ENCODE results near the gene TACSTD2.
"Not testable (repeated sequence)": the region's sequence is repeated elsewhere in the genome, so short reads cannot be mapped to it uniquely, and the experiment has no call there.

TACSTD2 gene, protein sequence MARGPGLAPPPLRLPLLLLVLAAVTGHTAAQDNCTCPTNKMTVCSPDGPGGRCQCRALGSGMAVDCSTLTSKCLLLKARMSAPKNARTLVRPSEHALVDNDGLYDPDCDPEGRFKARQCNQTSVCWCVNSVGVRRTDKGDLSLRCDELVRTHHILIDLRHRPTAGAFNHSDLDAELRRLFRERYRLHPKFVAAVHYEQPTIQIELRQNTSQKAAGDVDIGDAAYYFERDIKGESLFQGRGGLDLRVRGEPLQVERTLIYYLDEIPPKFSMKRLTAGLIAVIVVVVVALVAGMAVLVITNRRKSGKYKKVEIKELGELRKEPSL

DNA sequence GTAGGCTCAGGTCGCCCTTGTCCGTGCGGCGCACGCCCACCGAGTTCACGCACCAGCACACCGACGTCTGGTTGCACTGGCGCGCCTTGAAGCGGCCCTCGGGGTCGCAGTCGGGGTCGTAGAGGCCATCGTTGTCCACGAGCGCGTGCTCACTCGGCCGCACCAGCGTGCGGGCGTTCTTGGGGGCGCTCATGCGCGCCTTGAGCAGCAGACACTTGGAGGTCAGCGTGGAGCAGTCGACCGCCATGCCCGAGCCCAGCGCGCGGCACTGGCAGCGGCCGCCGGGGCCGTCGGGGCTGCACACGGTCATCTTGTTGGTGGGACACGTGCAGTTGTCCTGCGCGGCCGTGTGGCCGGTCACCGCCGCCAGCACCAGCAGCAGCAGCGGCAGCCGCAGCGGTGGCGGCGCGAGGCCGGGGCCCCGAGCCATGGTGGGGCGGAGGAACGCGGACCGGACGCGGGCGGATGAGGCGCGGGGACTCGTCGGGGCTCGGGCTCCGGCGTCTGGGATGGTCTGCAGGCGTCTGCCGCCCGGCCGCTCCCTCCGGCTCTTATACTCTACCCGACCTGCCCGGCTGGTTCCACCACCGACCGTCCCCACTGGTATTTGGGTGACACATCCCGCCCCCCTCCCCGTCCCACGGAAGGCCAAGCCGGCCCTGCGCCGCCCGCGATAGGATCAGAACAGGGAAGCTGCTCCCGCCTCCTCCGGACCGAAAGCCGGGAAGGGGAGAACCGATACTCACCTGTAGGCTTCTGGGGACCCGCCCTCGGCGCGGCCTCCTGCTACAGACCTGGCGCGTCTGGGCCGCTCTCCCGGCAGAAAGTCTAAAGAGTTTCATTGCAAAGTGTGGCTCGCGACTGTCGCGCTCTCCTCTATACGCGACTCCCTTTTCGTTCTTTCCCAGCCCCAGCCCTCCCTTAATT, at the start of gene TACSTD2:
TSS of gene TACSTD2 (minus strand) at position 526 of the 927 bp plus-strand sequence. CDS start at position 430, 96 bp downstream.
- Histone ChIP-seq H2AFZ (ENCODE audit: low read depth, low read length) (peak within 1 kb of the TSS; percentile 43), H3K4me3 (ENCODE audit: low read length) (no peak within 1 kb of the TSS), H3K4me1 (ENCODE audit: insufficient read depth, low read length) (peaks cover 13% of the 10 kb centered on the region), H3K9me3 (ENCODE audit: low read length) (no peaks in the 10 kb centered on the region), H3K27me3 (ENCODE audit: insufficient read depth, low read length) (no peaks in the 10 kb centered on the region), H3K36me3 (ENCODE audit: insufficient read depth, low read length) (no peaks in the 10 kb centered on the region)

GRCh38 chr1:58626293-58626692, 49.2 kb upstream of the TACSTD2 start:
- Histone ChIP-seq H3K36me3 (ENCODE audit: insufficient read depth, low read length) (no peaks in the 10 kb centered on the region), H2AFZ (ENCODE audit: low read depth, low read length) (no peak overlapping the region), H3K27me3 (ENCODE audit: insufficient read depth, low read length) (no peaks in the 10 kb centered on the region), H3K4me1 (ENCODE audit: insufficient read depth, low read length) (no peaks in the 10 kb centered on the region), H3K9me3 (ENCODE audit: low read length) (no peaks in the 10 kb centered on the region), H3K4me3 (ENCODE audit: low read length) (no peak overlapping the region)

DNA sequence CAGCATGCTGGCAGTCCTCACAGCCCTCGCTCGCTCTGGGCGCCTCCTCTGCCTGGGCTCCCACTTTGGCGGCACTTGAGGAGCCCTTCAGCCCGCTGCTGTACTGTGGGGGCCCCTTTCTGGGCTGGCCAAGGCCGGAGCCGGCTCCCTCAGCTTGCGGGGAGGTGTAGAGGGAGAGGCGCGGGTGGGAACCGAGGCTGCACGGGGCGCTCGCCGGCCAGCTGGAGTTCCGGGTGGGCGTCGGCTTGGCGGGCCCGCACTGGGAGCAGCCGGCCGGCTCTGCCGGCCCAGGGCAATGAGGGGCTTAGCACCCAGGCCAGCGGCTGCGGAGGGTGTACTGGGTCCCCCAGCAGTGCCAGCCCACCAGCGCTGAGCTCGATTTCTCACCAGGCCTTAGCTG, 46.2 kb upstream of the TACSTD2 start:
- H3K4me3 ChIP-seq (ENCODE audit: low read length); H3K36me3 ChIP-seq (ENCODE audit: insufficient read depth, low read length); H3K9me3 ChIP-seq (ENCODE audit: low read length); H3K27me3 ChIP-seq (ENCODE audit: insufficient read depth, low read length); H3K4me1 ChIP-seq (ENCODE audit: insufficient read depth, low read length); H2AFZ ChIP-seq (ENCODE audit: low read depth, low read length): not testable (repeated sequence)

DNA sequence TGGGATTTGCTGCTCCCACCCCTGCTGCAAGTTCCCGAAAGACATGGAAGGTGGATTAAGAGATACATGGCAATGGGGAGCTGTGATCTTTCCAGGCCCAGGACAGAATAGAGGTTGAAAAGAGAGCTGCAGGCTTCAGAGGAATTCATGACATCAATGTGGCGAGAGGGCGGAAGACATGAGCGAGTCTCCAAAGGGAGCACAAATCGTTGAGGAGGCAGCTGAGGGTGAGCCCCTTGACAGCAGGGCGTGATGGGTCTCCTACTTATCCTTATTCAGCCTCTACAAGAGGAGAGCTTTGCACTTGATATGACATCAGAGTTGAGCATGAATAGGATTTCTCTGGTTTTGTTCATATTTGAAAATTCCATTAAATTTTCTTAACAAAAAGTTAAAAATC, 45.5 kb upstream of the TACSTD2 start:
- Histone ChIP-seq H3K4me3 (ENCODE audit: low read length) (no peak overlapping the region), H3K27me3 (ENCODE audit: insufficient read depth, low read length) (peaks cover 6% of the 10 kb centered on the region), H3K36me3 (ENCODE audit: insufficient read depth, low read length) (no peaks in the 10 kb centered on the region), H3K4me1 (ENCODE audit: insufficient read depth, low read length) (no peaks in the 10 kb centered on the region), H3K9me3 (ENCODE audit: low read length) (no peaks in the 10 kb centered on the region), H2AFZ (ENCODE audit: low read depth, low read length) (no peak overlapping the region)

GRCh38 chr1:58621391-58621790, 44.3 kb upstream of the TACSTD2 start:
- Histone ChIP-seq H3K9me3 (ENCODE audit: low read length) (no peaks in the 10 kb centered on the region), H2AFZ (ENCODE audit: low read depth, low read length) (no peak overlapping the region), H3K27me3 (ENCODE audit: insufficient read depth, low read length) (peaks cover 9% of the 10 kb centered on the region), H3K36me3 (ENCODE audit: insufficient read depth, low read length) (no peaks in the 10 kb centered on the region), H3K4me1 (ENCODE audit: insufficient read depth, low read length) (no peaks in the 10 kb centered on the region), H3K4me3 (ENCODE audit: low read length) (no peak overlapping the region)

- no peak overlapping the region for H3K4me3 ChIP-seq (ENCODE audit: low read length)
- H3K27me3 ChIP-seq (ENCODE audit: insufficient read depth, low read length): peaks cover 9% of the 10 kb centered on the region
- H3K9me3 ChIP-seq (ENCODE audit: low read length): no peaks in the 10 kb centered on the region
- H2AFZ ChIP-seq (ENCODE audit: low read depth, low read length): no peak overlapping the region
- H3K36me3 ChIP-seq (ENCODE audit: insufficient read depth, low read length): no peaks in the 10 kb centered on the region
- no peaks in the 10 kb centered on the region for H3K4me1 ChIP-seq (ENCODE audit: insufficient read depth, low read length)
These were observed 43.9 kb upstream of the TACSTD2 start for GRCh38 chr1:58620926-58621325.

DNA sequence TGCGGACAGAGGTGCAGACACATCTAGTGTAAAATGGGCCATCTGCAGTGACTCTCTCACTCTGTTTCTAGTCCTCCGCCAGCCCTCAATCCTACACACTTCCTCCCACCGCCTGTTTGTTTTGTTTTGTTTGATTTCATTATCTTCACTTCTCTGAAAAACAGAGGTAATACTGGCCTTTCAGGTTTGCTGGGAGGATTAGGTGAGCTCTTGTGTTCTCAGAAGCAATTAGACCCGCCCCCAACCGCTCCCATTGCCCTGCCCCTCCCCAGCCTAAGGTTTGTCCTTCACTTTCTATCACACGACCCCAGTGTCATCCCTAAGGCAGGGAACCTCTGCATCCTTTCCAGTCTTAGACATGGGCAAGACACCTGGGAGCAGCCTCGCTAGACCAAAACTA, 43.2 kb upstream of the TACSTD2 start:
- Histone ChIP-seq H2AFZ (ENCODE audit: low read depth, low read length) (no peak overlapping the region), H3K4me3 (ENCODE audit: low read length) (no peak overlapping the region)

DNA sequence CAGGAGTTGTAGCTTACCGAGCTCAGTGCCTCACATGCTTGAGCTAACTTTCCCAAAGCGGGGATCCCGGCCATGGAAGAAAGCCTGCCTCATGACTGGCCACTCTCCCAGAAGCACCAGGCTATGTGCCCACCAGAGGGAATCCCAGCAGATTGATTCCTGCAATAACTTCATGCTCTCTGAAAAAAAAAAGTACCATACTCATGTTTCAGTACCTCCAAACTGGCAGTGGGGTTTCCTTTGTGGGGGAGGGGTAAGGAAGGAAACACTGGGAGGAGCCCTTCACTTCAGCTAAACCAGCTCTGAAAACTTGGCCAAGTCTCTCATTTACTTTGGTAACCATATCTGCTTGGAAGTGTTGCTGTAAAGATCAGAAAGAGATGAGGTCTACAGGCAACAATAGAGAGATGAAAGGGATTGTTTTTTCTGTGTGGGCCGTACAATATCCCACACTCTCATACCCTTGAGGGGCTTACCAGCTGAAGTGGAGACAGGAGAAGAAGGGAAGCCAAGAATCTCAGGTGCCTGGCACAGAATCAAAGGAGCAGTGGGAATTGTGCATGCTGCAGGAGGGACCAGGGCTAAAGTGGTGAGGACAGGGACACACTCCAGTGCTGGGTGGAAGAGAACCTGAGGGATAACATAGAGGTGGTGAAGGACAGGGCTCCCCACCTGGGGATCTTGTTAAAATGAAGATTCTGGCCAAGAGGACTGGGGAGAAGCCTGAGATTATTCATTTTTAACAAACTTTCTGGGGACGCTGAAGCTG, 42.4 kb upstream of the TACSTD2 start:
- no peaks in the 10 kb centered on the region for H3K4me1 ChIP-seq (ENCODE audit: insufficient read depth, low read length)
- H3K4me3 ChIP-seq (ENCODE audit: low read length): no peak overlapping the region
- H2AFZ ChIP-seq (ENCODE audit: low read depth, low read length): no peak overlapping the region
- peaks cover 9% of the 10 kb centered on the region for H3K27me3 ChIP-seq (ENCODE audit: insufficient read depth, low read length)
- H3K9me3 ChIP-seq (ENCODE audit: low read length): no peaks in the 10 kb centered on the region
- no peaks in the 10 kb centered on the region for H3K36me3 ChIP-seq (ENCODE audit: insufficient read depth, low read length)

More for the DNA sequence above, 43.2 kb upstream of the TACSTD2 start:
- no peaks in the 10 kb centered on the region for H3K9me3 ChIP-seq (ENCODE audit: low read length)
- no peaks in the 10 kb centered on the region for H3K4me1 ChIP-seq (ENCODE audit: insufficient read depth, low read length)
- H3K27me3 ChIP-seq (ENCODE audit: insufficient read depth, low read length): peaks cover 9% of the 10 kb centered on the region
- no peaks in the 10 kb centered on the region for H3K36me3 ChIP-seq (ENCODE audit: insufficient read depth, low read length)

- peaks cover 9% of the 10 kb centered on the region for H3K27me3 ChIP-seq (ENCODE audit: insufficient read depth, low read length)
These were observed 41.3 kb upstream of the TACSTD2 start for GRCh38 chr1:58618303-58618702.

DNA sequence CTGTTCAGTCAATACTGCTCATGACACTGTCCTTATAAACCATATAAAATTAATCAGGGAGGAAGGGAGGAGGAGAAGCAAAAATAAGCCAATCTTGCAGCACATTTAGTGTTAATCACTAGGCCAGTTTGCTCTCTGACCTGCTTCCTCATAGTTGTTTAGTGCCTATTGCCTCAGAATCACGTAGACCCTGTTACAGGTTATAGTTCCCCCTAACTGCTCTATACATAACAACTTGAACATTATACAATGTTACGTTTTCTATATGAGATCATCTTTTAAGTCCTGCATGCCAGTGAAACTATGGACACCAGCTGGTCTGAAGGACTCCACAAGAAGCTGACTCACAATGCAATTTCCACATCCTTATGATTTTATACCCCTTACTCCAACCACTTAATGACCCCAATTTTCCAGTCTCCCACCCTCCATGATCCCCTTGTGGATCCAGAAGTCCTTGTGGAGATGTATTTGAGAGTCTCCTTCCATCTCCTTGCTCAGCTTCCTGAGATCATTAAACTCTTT, 34.9 kb upstream of the TACSTD2 start:
- Histone ChIP-seq H3K4me1 (ENCODE audit: insufficient read depth, low read length) (no peaks in the 10 kb centered on the region), H3K9me3 (ENCODE audit: low read length) (no peaks in the 10 kb centered on the region), H3K36me3 (ENCODE audit: insufficient read depth, low read length) (no peaks in the 10 kb centered on the region), H3K27me3 (ENCODE audit: insufficient read depth, low read length) (peaks cover 3% of the 10 kb centered on the region), H2AFZ (ENCODE audit: low read depth, low read length) (no peak overlapping the region), H3K4me3 (ENCODE audit: low read length) (no peak overlapping the region)

More at GRCh38 chr1:58618303-58618702, 41.3 kb upstream of the TACSTD2 start:
- Histone ChIP-seq H2AFZ (ENCODE audit: low read depth, low read length) (no peak overlapping the region), H3K4me3 (ENCODE audit: low read length) (no peak overlapping the region), H3K36me3 (ENCODE audit: insufficient read depth, low read length) (no peaks in the 10 kb centered on the region), H3K4me1 (ENCODE audit: insufficient read depth, low read length) (no peaks in the 10 kb centered on the region), H3K9me3 (ENCODE audit: low read length) (no peaks in the 10 kb centered on the region)

DNA sequence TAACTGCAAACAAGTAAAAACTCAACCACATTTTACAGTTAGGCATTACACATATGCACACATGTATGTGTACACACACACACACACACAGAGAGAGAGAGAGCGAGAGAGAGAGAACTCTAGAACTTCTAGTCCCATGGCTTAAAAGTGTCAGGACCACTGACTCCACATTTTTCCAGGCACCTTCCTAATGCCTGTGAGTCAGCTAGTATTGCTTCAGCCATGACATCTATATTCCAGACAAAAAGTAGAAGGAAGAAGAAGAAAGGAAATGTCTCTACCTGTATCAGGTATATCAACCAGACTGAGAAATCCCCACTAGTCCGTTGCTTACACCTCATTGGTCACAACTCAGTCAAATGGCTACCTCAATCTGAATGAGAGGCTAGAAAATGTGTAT, 31.9 kb upstream of the TACSTD2 start:
- Histone ChIP-seq H2AFZ (ENCODE audit: low read depth, low read length) (no peak overlapping the region), H3K27me3 (ENCODE audit: insufficient read depth, low read length) (no peaks in the 10 kb centered on the region), H3K4me3 (ENCODE audit: low read length) (no peak overlapping the region), H3K9me3 (ENCODE audit: low read length) (no peaks in the 10 kb centered on the region), H3K4me1 (ENCODE audit: insufficient read depth, low read length) (no peaks in the 10 kb centered on the region), H3K36me3 (ENCODE audit: insufficient read depth, low read length) (no peaks in the 10 kb centered on the region)

DNA sequence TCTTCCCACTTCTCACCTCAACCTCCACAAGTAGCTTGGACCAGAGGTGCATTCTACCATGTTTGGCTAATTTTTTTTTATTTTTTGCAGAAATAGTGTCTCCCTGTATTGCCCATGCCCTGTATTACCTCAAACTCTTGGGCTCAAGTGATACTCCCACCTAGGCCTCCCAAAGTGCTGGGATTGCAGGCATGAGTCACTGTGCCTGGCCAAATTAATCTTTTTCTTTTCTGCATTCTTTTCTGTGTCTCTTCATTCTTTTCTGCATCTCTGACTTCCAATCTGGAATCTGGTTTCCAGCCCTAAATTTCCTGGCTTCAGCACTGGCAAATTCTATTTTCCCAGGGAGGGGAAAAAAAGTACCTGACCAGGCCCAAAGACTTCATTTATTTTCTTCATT, 31.2 kb upstream of the TACSTD2 start:
- Histone ChIP-seq H3K27me3 (ENCODE audit: insufficient read depth, low read length) (no peaks in the 10 kb centered on the region), H3K4me1 (ENCODE audit: insufficient read depth, low read length) (no peaks in the 10 kb centered on the region), H3K36me3 (ENCODE audit: insufficient read depth, low read length) (no peaks in the 10 kb centered on the region), H2AFZ (ENCODE audit: low read depth, low read length) (no peak overlapping the region), H3K9me3 (ENCODE audit: low read length) (no peaks in the 10 kb centered on the region), H3K4me3 (ENCODE audit: low read length) (no peak overlapping the region)

All from neuron (in vitro differentiated cells).